Measurements from ENCODE around the gene MGAT5. TPM values are rescaled to one million over a fixed set of nuclear protein-coding genes. Genes with fewer than 3 reads are reported as not detected.
A peak's percentile ranks its signal among the peaks of the same experiment; 100 is the strongest.

Gene MGAT5
- total RNA-seq, 1 donor from 2014 or later = 32.5 TPM

GRCh38 chr2:134367213-134367612 lies 113.3 kb downstream of the MGAT5 start:
- DNase-seq (ENCODE audit: low read depth) = no peak
- no peak overlapping the region for H3K4me3 ChIP-seq (ENCODE audit: low read depth, low read length)
- no peaks in the 10 kb centered on the region for H3K36me3 ChIP-seq (ENCODE audit: control insufficient read depth, insufficient read depth, low read length)
- TF ChIP-seq CTCF (IDR thresholded peaks at IDR 0.05; ENCODE audit: insufficient read depth, low read length, poor library complexity, severe bottlenecking) = no peak
- no peaks in the 10 kb centered on the region for H3K27me3 ChIP-seq (ENCODE audit: control insufficient read depth, insufficient read depth, low read length)

- peak; percentile 39 for DNase-seq (ENCODE audit: low read depth)
- Histone ChIP-seq H3K36me3 (ENCODE audit: control insufficient read depth, insufficient read depth, low read length) (no peaks in the 10 kb centered on the region), H3K4me3 (ENCODE audit: low read depth, low read length) (no peak overlapping the region), H3K27me3 (ENCODE audit: control insufficient read depth, insufficient read depth, low read length) (no peaks in the 10 kb centered on the region)
- no peak for TF ChIP-seq CTCF (IDR thresholded peaks at IDR 0.05; ENCODE audit: insufficient read depth, low read length, poor library complexity, severe bottlenecking)
Measured at GRCh38 chr2:134368009-134368817, 114.3 kb downstream of the MGAT5 start.

- Histone ChIP-seq H3K4me3 (ENCODE audit: low read depth, low read length) (no peak overlapping the region), H3K36me3 (ENCODE audit: control insufficient read depth, insufficient read depth, low read length) (no peaks in the 10 kb centered on the region), H3K27me3 (ENCODE audit: control insufficient read depth, insufficient read depth, low read length) (no peaks in the 10 kb centered on the region)
- TF ChIP-seq CTCF (IDR thresholded peaks at IDR 0.05; ENCODE audit: insufficient read depth, low read length, poor library complexity, severe bottlenecking) = no peak
- no peak for DNase-seq (ENCODE audit: low read depth)
Measured at GRCh38 chr2:134369220-134369902, 115.5 kb downstream of the MGAT5 start.

- TF ChIP-seq CTCF (IDR thresholded peaks at IDR 0.05; ENCODE audit: insufficient read depth, low read length, poor library complexity, severe bottlenecking) = no peak
- no peak for DNase-seq (ENCODE audit: low read depth)
- Histone ChIP-seq H3K36me3 (ENCODE audit: control insufficient read depth, insufficient read depth, low read length) (no peaks in the 10 kb centered on the region), H3K4me3 (ENCODE audit: low read depth, low read length) (no peak overlapping the region), H3K27me3 (ENCODE audit: control insufficient read depth, insufficient read depth, low read length) (no peaks in the 10 kb centered on the region)
Measured at GRCh38 chr2:134370655-134371445, 117.0 kb downstream of the MGAT5 start.

GRCh38 chr2:134372141-134372540 lies 118.3 kb downstream of the MGAT5 start:
- no peak for TF ChIP-seq CTCF (IDR thresholded peaks at IDR 0.05; ENCODE audit: insufficient read depth, low read length, poor library complexity, severe bottlenecking)
- no peaks in the 10 kb centered on the region for H3K27me3 ChIP-seq (ENCODE audit: control insufficient read depth, insufficient read depth, low read length)
- H3K4me3 ChIP-seq (ENCODE audit: low read depth, low read length) = no peak overlapping the region
- no peak for DNase-seq (ENCODE audit: low read depth)
- H3K36me3 ChIP-seq (ENCODE audit: control insufficient read depth, insufficient read depth, low read length) = no peaks in the 10 kb centered on the region

All from kidney epithelial cell (primary cell).